Spleen (tissue), 7 donors: ENCODE measurements around the gene CYP2B6.

ENCODE experiments used
- CTCF ChIP-seq, 11 experiments: fragments of 200-600 bp in 7 of 11; fragments of 450-650 bp in 4 of 11; sonication (generic) in 4 of 11; IDR thresholded peaks in 8 of 11; conservative IDR thresholded peaks in 3 of 11; 1 replicate in 7 of 11; 2 replicates in 4 of 11; pipeline versions ENCODE4 v1.4.0 to v1.8.0; 2016 to 2021; ENCODE audit warnings: antibody characterized with exemption in 11 of 11, inconsistent platforms in 4 of 11, mild to moderate bottlenecking in 1 of 11
- POLR2AphosphoS5 ChIP-seq, 3 donors: sonication (generic); formaldehyde crosslinking; IDR thresholded peaks; one replicate each; pipeline ENCODE4 v1.5.1; 2017; ENCODE audit warnings: antibody characterized with exemption in 3 of 3
- donor health status: DM: no; HTN: no; CAD: no; lungs with moderate emphysema.
- donor health status: DM: no; HTN: no; CAD: no.
- donor health status: DM: no; HTN: no; CAD: no.

GRCh38 chr19:40995355-40995754, 4.3 kb downstream of the CYP2B6 start:
- no peak for TF ChIP-seq CTCF (IDR thresholded peaks at IDR 0.05 in 8 of 11, conservative IDR thresholded peaks at IDR 0.05 in 3 of 11)
- no peak for TF ChIP-seq POLR2AphosphoS5 (IDR thresholded peaks at IDR 0.05)
